Stimulated activated CD8-positive, alpha-beta memory T cell treated with anti-CD3 and anti-CD28 coated beads, Interleukin-7, amount 100 ng/mL, for 48 hours (primary cell): Measurements from ENCODE around the gene CALD1.

Experiments used
- DNase-seq, 2 donors: peaks; one replicate each; pipeline ENCODE4 v3.0.0-alpha.2; 2020; ENCODE audit warnings: low read depth in 1 of 2; ENCODE audit errors: extremely low read depth in 1 of 2

CALD1 gene

DNA sequence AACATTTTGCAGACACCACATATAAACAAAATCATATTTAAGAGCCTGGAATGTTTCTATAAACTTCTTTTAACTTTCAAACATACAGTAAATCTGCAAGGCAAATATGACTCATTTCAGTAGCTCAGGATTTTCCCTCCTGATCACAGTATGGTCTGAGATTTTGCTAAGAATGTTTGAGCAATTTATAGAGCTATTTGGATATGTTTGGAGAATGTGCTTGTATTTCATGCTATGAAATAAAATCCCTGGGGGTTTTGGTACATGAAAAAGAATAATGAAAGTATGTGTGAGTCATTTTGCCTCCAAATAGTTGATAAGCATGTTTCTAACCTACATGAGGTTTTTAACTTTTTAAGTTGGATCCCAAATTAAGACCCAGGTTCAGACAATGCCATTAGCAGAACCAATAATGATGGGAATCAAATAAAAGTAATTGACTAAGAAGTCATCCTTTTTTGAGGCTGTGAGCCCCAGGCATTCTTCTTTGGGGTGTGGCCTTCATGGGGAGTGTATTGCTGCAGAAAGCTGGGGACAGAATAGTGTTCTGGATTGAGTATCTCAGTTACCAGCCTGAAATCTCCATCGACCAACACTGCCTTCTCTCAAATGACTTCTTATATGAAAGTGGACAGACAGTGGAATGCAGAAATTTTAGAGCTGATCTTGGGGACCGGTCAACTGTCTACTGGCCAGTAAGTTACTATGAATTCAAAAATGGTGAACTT, 140.8 kb downstream of the CALD1 start:
- no peak for DNase-seq

DNA sequence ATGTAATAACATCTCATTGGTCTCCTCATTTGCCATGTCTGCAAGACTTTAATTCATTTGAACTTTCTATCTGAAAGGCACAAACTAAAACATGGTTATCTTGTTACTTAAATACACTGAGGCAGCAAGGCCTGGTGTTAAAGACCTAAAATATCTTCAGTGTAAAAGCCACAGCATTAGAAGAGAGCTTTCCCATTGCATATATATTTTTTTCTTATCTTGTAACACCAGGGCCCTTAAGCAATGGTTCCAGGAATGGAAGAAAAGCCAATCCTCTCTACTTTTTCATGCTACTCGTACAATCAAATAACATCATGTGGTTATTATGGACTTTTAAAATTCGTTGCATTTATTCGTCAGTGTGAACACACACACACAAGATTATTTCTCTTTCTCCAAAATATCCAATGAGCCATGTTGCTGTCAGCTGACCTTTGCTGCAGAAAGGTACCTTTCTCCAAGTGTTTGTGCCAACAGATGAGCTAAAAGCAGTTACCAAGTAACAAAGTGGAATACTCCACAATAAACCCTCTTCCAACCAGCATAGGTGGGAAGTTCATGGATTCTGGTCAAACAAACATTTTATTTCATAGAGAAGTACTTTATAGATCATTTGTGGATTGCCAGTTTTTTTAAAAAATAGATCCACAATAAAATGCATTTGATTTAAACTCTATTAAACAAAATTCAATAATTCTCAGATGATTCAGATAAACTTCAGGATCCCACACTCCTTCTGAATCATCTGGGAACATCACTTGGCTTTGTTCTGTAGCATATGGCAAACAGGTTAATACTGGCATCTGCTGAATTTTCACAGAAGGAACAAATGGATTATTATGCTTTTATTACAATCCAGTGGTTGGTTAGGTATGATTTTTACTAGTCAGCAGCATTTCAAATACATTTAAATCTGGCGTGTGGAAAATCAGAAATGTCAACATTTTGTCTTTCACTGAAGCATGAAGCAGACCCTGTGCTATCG, 143.6 kb downstream of the CALD1 start:
- DNase-seq: no peak

DNA sequence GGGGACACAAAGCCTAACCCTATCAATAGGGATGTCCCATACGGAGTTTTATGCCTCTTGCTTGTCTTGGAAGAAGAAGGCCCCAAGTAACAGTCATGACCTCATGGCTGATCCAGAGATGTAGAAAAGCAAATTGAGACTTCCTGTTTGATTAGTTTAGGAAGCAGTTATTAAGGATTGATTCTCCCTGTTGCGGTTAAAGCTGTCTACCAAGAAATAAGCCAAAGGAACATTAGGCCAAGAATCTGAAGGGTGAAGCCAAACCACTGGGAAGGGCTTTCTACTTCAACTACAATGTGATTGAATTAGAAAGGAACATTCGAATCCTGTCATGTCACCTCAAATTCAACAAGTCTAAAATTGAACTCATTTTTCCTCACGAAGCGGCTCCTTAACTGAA, 146.3 kb downstream of the CALD1 start:
- no peak for DNase-seq

DNA sequence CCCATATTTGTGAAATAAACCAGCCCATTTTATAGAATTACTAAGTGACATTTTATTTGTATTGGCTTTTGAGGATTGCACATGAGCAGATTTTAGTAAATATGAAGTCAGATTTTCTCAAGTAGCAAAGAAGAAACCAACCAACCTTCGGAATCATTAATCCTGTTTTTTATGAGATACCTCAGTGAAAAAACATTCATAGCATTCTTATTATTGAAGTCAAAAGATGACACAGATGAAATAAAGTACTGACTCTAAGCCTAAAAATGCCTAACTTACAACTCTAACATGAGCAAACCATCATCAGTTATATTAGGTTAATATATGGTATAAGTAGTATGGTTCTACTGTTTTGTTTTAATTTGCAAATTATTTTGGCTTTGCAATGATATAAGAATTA, 147.0 kb downstream of the CALD1 start:
- no peak for DNase-seq

DNA sequence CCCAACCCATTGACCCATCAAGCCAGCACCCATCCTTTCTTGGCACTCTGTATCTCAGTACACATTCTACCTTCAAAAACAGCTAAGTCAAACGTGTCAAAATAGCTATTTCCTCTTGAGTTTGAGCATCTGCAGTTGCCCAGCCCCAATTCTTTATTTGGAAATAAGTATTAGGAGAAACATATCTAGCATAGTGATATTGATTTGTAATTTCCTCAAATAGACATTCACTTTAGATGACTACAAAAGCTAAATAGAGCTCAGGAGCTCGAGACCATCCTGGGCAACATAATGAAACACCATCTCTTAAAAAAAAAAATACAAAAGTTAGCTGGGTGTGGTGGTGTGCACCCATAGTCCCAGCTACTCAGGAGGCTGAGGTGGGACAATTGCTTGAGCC, 147.6 kb downstream of the CALD1 start:
- no peak for DNase-seq

DNA sequence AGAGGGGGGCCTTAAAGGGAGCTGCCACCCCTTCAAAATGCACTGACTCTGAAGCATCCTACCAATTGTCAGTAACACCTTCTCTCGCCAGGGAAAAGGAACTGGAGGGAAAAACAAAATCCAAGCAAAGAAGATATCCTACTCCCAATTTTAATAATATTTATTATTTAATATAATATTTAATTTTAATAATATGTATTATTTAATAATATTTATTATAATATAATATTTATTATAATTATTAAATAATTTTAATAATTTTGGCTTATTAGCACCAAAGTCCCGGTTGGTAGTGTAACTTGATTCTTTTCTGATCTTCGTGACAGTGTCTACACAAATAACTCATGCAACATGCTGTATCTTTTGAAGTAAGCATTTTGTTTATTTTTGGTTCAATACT, 148.3 kb downstream of the CALD1 start:
- DNase-seq: no peak

DNA sequence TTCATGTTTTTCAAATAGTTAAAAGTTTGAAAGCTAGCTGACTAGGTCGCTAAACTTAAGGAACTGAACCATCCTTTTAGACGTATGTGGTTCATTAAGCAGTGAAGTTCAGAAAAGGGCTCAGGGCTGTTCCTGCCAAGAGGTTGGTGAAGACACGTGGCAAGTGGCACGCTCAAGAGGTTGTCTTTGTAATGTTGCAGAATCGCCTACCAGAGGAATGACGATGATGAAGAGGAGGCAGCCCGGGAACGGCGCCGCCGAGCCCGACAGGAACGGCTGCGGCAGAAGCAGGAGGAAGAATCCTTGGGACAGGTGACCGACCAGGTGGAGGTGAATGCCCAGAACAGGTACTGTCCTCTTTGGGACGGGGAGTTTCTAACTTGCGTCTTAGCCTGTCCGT, 149.1 kb downstream of the CALD1 start:
- DNase-seq: no peak

DNA sequence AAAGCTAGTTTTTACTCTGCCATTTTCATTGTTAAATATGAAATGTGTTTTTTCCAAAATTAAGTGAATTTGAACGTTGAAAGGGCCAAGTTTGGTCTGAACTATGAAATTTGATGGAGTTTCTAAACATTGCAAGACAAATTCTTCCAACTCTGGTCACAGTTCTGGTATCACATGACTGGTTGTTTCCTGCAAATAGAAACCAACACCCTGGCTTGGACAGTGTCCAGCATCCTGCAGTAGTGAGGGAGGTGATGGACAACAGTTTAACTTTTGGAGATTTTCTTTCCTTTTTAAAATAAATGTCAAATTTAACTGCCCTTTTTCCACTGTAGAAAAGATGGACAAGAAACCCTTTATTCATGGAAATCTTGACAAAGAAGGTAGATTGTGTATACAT, 152.1 kb downstream of the CALD1 start:
- DNase-seq: no peak

DNA sequence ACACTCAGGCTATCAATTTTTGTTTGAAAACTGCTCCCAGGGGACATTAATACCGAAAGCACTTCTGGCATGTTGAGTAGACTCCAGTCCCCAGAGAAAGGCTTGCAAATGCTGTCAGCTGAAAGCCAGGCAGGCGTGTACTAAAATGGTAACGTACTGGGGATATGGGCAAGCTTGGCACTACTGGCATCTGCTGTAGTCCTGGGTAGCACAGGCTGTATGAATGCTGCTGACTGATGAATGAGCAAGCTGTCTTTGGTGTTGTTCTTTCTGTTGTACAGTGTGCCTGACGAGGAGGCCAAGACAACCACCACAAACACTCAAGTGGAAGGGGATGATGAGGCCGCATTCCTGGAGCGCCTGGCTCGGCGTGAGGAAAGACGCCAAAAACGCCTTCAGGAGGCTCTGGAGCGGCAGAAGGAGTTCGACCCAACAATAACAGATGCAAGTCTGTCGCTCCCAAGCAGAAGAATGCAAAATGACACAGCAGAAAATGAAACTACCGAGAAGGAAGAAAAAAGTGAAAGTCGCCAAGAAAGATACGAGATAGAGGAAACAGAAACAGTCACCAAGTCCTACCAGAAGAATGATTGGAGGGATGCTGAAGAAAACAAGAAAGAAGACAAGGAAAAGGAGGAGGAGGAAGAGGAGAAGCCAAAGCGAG, 153.4 kb downstream of the CALD1 start:
- no peak for DNase-seq

DNA sequence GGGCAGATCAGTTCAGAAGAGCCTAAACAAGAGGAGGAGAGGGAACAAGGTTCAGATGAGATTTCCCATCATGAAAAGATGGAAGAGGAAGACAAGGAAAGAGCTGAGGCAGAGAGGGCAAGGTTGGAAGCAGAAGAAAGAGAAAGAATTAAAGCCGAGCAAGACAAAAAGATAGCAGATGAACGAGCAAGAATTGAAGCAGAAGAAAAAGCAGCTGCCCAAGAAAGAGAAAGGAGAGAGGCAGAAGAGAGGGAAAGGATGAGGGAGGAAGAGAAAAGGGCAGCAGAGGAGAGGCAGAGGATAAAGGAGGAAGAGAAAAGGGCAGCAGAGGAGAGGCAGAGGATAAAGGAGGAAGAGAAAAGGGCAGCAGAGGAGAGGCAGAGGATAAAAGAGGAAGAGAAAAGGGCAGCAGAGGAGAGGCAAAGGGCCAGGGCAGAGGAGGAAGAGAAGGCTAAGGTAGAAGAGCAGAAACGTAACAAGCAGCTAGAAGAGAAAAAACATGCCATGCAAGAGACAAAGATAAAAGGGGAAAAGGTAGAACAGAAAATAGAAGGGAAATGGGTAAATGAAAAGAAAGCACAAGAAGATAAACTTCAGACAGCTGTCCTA, 154.1 kb downstream of the CALD1 start:
- DNase-seq: no peak

DNA sequence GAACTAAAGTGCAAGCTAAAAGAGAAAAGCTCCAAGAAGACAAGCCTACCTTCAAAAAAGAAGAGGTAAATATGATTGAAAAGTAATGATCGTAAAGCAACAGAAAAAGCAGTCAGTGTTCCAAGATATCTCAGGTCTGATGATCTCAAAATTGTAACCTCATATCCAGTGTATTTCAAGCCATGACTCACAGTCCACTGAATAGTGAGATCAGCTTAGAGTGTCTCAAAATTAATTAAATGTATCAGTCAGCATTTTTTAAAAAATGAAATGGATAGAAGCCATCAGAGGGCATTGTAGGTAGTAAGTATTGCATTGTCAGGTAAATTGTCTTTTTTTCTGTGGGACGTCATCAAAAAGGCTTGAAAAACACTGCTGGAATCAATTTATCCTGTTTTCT, 156.3 kb downstream of the CALD1 start:
- no peak for DNase-seq

DNA sequence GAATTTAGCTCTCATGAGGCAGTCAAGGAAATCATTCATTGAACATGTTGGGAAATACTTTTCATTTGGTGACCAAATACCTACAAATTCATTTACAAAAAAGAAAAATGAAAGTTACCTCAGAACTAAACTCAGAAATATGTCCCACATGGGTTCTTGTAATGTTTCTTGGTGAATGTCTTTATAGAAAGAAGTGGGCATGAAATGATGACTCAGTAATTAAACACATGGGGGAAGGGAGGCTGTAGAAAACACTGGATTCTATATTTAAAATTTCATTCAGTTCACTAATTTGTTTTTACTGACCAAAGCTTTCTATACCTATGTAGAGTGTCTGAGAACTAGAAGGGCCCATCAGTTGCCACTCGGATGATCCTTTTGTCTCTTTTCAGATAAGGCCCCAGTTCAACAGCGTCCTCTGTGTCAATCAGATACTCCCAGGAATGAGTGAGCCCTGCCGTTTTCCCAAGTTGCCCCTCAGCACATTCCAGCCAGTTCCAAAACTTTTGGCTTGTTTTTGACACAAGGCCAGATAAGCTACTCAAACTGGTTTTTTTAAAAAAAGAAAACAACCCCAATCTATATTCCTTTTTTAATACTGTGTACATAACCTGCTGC, 157.6 kb downstream of the CALD1 start:
- DNase-seq: no peak

DNA sequence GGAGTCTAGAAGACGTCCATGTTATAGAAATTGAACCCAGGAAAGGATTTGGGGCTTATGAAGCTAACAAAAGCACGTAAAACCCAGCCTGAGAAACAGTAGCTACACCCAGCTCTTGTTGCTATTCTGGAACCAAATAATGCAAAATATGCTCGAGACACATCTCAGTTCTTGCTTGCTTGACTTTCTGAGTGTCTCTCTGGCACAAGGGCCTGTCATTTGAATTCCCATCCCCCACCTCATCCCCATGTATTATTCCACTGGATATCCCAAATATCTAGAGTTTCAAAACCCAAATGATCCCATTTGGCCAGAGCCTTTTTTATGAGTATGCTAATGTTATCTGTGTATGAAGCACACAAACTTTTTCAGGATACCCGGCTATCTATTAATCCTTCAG, 158.7 kb downstream of the CALD1 start:
- no peak for DNase-seq

DNA sequence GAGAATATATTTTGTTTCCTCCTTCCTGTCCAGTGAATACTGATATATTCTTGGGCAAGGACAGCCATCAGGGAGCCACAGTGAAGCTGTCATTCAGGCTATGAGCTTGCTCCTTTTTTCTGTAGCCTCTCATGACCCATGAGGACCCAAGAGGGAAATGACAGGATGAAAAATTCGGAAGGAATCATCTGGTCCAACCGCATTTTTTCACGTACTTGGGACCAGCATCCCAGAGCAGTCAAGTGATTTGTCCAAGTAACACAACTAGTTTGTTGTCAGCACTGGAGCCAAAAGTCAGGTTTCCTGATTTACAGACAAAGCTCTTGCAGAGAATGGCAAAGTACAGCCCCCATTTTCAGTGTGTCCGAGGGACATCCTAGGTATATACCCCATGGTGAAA, 159.7 kb downstream of the CALD1 start:
- DNase-seq: no peak

DNA sequence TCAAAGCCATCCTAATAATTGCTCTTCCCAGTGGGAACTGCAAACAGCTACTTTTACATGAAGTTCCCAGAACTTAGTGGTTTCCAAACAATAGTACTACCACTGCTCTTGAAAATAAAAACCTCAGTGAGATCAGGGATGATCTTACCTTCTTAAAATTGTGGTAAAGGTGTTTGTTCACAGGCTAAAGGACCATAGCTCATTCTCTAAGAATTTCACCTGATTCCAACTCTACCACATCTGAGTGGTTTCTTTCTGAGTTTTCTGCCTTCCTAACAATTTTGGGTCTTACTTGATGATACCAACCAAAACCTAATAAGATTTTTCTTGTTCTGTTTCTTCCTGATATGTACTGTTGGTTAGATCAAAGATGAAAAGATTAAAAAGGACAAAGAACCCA, 161.3 kb downstream of the CALD1 start:
- DNase-seq: no peak

DNA sequence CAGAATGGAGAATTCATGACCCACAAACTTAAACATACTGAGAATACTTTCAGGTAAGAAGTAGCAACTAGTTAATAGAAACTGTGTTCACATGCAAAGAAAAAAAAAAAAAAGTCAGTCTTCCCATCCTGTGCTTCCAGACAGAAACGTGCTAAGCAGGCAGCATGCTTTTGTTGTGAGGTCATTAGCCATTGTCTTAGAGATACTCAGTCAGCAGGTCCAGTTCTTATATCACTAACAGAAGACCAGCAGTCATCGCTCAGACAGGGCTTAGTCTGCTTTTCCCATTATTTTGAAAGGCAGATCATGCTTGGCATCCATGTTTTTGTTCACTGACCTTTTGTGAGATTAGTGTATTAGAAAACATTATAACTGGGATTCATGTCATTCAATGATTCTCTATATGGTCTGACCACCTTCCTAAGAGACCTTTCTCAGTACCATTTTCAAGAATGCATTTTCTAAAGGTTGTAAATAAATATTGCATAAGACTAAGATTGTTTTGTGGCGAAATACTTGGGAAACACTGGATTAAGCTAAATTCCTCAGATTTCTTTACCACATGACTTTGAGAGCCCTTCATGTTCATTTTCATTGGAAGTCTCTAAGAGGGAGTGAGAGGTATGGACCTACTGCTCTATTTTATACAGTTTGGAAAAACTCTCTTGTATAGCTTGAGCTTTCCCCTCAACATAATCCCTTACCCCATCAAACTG, 161.9 kb downstream of the CALD1 start:
- DNase-seq: no peak

DNA sequence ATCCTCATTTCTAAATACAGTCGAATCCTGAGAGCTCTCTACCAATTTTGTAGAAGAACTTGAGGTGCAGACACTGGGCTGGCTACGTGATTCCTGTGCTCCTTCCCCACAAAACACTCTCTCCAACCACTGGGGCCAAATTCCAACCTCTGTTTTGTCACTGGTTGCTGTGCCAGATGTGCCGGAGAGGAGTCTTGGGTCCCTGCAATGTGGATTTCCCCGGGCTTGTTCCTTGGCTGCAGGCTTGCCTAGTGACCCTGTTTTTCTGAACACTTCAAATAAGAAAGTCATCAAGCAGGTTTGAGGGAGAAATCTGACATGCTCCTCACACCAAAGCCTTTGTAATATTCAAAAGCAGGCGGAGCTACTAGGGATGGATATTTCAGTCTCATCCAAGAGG, 162.5 kb downstream of the CALD1 start:
- DNase-seq: no peak

DNA sequence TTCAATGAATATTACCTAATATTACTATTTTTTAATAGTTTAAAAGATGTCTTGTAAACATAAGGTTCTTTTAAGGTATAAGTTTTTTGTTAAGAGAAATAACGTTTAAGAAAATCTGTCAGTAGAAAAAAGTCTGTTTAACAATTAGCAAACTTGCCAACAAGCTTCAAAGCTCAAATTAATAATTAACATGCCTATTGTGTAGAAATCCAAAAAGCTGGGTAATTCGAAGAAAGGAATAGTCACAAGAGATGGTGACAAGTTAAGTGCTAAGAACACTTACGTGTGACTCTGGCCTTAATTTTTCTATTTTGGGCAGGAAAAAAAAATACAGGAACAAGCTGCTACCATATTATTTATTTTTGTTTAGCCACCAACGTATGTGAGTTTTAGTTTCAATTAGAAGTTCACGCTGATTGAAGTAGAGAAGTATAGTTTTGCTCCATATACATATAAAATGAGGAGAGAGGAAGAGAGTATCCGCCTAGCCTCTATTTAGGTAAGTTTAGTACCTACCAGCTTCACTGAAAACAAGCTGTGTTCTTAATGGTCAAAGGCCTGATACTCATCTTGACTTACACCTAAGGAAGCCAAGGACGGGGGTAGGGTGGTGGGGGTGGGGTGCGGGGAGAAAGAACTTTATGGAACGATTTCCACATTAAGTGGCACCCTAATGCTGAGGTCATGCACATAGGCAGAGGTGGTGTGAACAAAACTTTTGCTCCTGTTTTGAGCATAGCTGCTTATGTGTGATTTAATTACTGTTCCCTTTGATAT, 163.4 kb downstream of the CALD1 start:
- no peak for DNase-seq

DNA sequence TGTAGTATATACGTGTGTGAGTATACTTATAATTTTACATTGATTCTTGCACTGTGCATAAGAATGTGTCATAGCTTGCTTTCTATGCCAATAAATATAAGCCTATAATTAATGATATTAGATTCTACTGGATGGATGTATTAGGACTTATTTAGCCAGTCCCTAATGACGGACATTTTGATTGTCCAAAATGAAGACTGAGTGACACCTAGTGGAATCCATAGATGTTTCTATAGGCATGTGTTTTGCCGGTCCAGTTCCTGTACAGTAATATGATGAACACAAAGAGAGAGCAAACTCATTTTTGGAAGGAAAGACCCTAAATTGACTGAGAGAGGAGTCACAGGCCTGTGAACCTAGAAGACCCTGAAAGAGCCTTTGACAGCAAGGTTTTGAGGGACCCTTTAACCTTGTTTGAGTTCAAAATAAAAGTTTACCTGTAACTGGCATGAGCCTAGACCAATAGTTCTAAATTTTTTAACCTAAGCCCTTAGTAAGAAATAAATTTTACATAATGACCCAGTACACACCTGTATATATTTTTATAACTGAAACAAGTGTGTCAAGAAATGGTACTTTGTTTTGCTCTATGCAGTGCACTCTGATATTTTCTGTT, 164.5 kb downstream of the CALD1 start:
- no peak for DNase-seq
